Ectodermal cell (in vitro differentiated cells): ENCODE results near the gene ABCA2.
A peak's percentile ranks its signal among the peaks of the same experiment; 100 is the strongest.

Source experiments
- H3K27ac ChIP-seq: 2 replicates; pipeline ENCODE4 v1.7.0; 2013; ENCODE audit warnings: mild to moderate bottlenecking, low read depth, low read length; ENCODE audit not compliant: insufficient read depth, poor library complexity, severe bottlenecking
- H3K27me3 ChIP-seq: 2 replicates; pipeline ENCODE4 v1.7.0; 2013; ENCODE audit warnings: mild to moderate bottlenecking, low read length; ENCODE audit not compliant: insufficient read depth, control insufficient read depth, poor library complexity, severe bottlenecking
- H3K36me3 ChIP-seq: one replicate; pipeline ENCODE4 v1.7.0; 2013; ENCODE audit warnings: low read length; ENCODE audit not compliant: control insufficient read depth, insufficient read depth
- H3K4me1 ChIP-seq: one replicate; pipeline ENCODE4 v1.7.0; 2013; ENCODE audit warnings: low read length; ENCODE audit not compliant: control insufficient read depth, insufficient read depth
- H3K4me3 ChIP-seq: 2 replicates; pipeline ENCODE4 v1.7.0; 2013; ENCODE audit warnings: low read depth, low read length, control low read depth; ENCODE audit not compliant: insufficient read depth
- H3K9me3 ChIP-seq: 2 replicates; pipeline ENCODE4 v1.7.0; 2013; ENCODE audit warnings: mild to moderate bottlenecking, low read length, moderate library complexity; ENCODE audit not compliant: control insufficient read depth
- WGBS, 2 experiments: methylation state at CpG; one replicate each; pipeline ENCODE4 v1.1.7; 2013; ENCODE audit warnings: missing lambda C conversion rate in 2 of 2; 5-methylcytosine and 5-hydroxymethylcytosine counted together

ABCA2 gene

DNA sequence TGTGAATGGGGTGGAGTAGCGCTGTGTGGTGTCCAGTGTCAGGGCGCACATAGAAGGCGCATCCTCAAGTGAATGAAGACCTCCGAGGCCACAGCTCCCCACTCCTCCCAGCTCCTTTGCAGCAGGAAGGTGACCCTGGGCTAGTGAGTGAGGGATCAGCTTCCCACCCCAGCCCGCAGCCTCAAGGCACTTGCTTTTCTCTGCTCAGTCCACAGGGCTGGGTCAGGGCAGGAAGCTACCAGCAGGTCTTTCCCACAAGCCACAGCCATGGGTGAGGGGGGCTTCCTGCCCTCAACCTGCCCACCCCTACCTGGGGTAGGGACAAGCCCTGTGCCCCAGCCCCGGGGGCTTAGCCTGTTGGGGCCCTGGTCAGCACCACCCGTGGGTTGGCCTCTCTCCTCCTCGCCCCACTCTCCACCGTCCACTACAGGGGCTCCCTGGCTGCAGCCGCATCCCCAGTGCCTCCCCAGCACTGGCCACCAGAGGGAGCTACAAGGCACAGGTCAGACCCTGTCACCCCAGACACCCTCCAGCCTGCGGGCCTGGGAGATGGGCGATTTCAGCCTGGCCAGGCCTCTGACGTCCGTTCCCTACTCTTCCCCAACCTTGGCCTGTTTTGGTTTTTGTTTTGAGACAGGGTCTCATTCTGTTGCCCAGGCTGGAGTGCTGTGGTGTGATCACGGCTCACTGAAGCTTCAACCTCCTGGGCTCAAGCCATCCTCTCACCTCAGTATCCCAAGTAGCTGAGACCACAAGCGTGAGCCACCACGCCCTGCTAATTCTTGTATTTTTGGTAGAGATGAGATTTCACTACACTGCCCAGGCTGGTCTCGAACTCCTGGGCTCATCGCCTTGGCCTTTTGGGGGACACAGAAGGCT, 1.3 kb upstream of the ABCA2 start:
- Histone ChIP-seq H3K4me1 (peaks cover 32% of the 10 kb centered on the region), H3K27me3 (peaks cover 19% of the 10 kb centered on the region), H3K4me3 (peak overlapping the region; percentile 56), H3K27ac (no peak overlapping the region), H3K36me3 (no peaks in the 10 kb centered on the region), H3K9me3 (no peaks in the 10 kb centered on the region)
- 46 to 47% methylated on average over 19 of the region's 19 CpGs for WGBS, 2 experiments

DNA sequence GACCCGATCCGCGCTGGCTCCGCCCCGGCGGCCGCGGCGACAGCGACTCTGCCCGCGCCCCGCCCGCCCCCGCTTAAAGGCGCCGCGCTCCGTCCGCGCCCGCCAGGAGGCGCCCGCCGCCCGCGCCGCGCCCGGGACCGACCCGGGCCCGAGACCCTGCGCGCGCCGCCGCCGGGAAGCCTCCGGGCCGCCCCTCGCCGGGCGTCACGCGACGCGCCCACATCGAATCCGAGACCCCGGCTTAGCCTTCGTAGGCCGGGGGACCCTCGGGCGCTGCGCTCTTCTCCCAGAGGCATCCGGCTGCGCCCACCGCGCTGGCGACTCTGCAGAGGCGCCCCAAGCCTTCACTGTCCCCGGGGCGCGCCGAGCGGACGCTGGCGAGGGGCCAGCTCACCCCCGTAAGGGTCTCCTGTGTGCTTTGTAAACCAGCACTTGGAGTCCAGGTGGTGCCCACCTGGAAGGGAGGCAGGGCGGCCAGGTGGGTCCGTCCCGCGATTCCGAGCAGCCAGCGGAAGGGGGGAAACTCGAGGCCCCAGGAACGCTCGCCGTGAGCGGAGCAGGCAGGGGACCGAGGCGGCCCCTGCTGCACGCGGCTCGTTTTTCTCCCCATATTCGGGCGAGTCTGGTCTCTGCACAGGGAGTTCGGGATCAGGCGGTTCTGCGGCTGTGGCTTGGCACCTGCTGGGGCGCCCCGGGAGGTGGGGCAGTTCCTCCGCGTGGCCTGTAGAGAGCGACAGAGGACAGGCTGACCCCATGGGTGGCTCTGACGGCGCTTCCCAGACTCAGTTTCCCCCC, 423 bp upstream of the ABCA2 start:
- WGBS, 2 experiments = 4% methylated on average over 98 of the region's 98 CpGs

DNA sequence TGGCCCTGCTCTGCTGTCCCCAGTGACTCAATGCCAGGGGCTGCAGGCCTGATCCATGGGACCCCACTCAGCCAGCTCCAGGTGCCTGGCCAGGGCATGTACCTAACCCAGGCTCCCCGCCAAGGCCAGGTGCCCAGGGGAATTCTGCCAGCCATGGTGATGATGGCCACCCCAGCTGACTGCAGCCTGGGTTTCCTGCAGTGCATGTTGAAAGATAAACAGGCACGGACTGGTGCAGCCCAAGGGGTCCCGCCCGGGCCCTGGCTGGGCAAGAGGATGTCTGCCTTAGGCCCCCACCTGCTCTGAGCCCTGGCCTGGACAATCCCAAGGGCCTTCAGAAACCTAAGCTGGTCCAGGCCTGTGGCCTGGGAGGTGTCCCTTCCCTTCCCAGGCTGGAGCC, 1.2 kb downstream of the ABCA2 start:
- Histone ChIP-seq H3K9me3 (no peaks in the 10 kb centered on the region), H3K36me3 (no peaks in the 10 kb centered on the region), H3K27ac (no peak overlapping the region), H3K4me3 (no peak overlapping the region), H3K4me1 (peaks cover 48% of the 10 kb centered on the region), H3K27me3 (peaks cover 19% of the 10 kb centered on the region)
- WGBS, 2 experiments = 95 to 97% methylated on average over 4 of the region's 4 CpGs

More for the DNA sequence above, 423 bp upstream of the ABCA2 start:
- Histone ChIP-seq H3K36me3 (no peaks in the 10 kb centered on the region), H3K27me3 (peaks cover 19% of the 10 kb centered on the region), H3K4me1 (peaks cover 41% of the 10 kb centered on the region), H3K27ac (no peak overlapping the region), H3K9me3 (no peaks in the 10 kb centered on the region), H3K4me3 (peak overlapping the region; percentile 56)

DNA sequence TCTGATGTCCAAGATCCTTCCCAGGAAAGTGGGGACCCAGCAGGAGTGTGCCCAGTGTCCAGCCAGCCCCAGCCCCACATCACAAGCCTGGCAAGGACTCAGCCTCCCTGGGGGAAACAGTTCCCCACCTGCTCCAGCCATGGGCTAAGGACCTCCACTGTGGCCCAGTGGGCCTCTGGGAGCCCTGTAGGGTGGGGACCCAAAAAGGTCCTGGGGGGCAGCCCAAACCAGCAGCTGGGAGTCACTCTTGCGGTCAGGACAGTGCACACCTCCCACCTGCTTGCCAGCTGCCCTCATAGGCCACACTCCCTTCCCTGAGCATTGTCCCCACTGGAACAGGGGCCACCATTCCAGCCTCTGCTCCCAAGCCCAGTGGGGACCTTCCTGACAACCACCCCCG, 1.7 kb downstream of the ABCA2 start:
- Histone ChIP-seq H3K9me3 (no peaks in the 10 kb centered on the region), H3K4me1 (peaks cover 48% of the 10 kb centered on the region), H3K27me3 (peaks cover 19% of the 10 kb centered on the region), H3K4me3 (no peak overlapping the region), H3K27ac (no peak overlapping the region), H3K36me3 (no peaks in the 10 kb centered on the region)
- WGBS, 2 experiments = 91 to 92% methylated on average over 2 of the region's 2 CpGs

DNA sequence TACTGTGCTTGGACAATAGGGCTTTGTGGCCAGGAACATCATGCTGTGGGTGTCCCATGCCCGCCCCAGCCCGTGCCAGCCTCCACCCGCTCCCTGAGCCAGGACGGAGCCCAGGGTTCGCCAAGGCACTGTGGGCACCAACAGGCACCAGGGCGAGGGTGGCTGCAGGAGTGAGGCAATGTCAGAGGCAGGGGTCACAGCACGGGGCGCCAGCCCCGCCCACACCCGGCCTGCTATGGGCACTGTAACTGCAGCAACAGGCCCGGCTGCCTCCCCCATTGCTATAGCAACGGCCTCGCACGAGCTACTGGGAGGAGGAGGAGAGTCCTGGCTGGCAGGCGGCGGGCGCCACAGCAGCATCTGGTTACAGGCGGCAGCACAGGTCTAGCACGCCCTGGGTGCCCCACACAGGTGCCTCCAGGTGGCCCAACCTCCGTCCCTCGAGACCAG, 2.5 kb downstream of the ABCA2 start:
- no peaks in the 10 kb centered on the region for H3K36me3 ChIP-seq
- 76 to 77% methylated on average over 21 of the region's 21 CpGs for WGBS, 2 experiments
- no peaks in the 10 kb centered on the region for H3K9me3 ChIP-seq
- no peak overlapping the region for H3K4me3 ChIP-seq
- H3K4me1 ChIP-seq = peaks cover 48% of the 10 kb centered on the region
- peaks cover 19% of the 10 kb centered on the region for H3K27me3 ChIP-seq
- H3K27ac ChIP-seq = no peak overlapping the region

DNA sequence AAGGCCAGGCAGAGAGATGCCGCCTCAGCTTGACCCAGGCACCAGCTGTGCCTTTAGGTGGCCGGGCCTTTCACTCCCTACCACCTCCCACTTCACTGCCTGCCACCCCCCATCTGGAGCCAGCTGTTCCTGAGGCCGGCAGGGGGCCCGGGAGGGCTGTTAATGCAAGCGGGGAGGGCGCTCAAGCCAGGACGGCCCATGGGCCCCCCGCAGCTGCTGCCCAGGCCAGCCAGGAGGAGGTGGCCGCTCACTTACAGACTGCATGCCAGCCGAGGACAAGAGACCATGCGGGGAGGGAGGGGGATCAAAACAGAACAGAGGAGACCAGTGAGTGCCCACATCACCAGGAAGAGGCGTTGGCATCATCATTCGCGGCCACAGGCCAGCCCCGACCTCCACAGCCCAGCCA, 4.5 kb downstream of the ABCA2 start:
- Histone ChIP-seq H3K27ac (peak overlapping the region; percentile 40), H3K27me3 (peaks cover 11% of the 10 kb centered on the region), H3K9me3 (no peaks in the 10 kb centered on the region), H3K4me1 (peaks cover 41% of the 10 kb centered on the region), H3K4me3 (no peak overlapping the region), H3K36me3 (no peaks in the 10 kb centered on the region)
- WGBS, 2 experiments = 77 to 81% methylated on average over 15 of the region's 15 CpGs

DNA sequence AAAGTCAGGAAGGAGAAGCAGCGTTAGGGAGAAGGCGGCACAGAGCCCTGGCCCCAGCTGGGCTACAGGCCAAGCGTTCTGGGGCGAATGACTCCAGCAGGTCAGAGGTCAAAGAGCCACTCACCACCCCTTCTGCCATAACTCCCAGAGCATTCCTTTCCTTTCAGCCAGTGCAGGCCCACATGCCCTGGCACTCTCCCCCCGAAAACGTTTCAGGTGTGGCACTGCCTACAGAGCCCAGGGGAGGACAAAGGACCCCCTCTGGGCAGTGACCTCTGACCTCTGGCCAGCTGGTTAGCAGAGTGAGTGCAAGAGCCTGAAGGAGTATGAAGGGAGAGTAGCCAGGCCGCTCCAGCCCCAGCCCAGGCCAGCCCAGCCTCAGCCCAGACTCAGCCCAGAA, 4.9 kb downstream of the ABCA2 start:
- Histone ChIP-seq H3K9me3 (no peaks in the 10 kb centered on the region), H3K27ac (peak overlapping the region; percentile 40), H3K4me3 (no peak overlapping the region), H3K4me1 (peaks cover 41% of the 10 kb centered on the region), H3K36me3 (no peaks in the 10 kb centered on the region), H3K27me3 (peaks cover 8% of the 10 kb centered on the region)
- WGBS, 2 experiments = 58 to 64% methylated on average over 7 of the region's 7 CpGs

DNA sequence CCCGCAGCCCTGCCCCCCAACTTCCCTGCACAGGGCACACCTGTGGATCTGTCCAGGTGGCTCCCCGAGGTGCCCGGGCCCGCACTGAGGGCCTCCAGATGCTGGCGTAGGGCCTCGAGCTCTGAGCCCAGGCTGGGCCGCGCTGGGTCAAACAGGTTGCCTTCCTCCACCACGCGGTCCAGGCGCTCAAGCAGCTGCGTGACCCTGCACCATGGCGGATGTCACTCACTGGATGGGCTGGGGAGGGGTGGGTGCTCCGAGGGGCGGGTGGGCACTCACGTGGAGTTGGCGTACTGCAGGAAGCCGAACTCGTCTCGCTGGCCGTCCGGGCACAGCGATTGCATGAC, 5.4 kb downstream of the ABCA2 start:
- peaks cover 7% of the 10 kb centered on the region for H3K27me3 ChIP-seq
- H3K9me3 ChIP-seq = no peaks in the 10 kb centered on the region
- no peak overlapping the region for H3K4me3 ChIP-seq
- no peaks in the 10 kb centered on the region for H3K36me3 ChIP-seq
- WGBS, 2 experiments = 94 to 96% methylated on average over 23 of the region's 23 CpGs
- H3K4me1 ChIP-seq = peaks cover 41% of the 10 kb centered on the region
- H3K27ac ChIP-seq = no peak overlapping the region

DNA sequence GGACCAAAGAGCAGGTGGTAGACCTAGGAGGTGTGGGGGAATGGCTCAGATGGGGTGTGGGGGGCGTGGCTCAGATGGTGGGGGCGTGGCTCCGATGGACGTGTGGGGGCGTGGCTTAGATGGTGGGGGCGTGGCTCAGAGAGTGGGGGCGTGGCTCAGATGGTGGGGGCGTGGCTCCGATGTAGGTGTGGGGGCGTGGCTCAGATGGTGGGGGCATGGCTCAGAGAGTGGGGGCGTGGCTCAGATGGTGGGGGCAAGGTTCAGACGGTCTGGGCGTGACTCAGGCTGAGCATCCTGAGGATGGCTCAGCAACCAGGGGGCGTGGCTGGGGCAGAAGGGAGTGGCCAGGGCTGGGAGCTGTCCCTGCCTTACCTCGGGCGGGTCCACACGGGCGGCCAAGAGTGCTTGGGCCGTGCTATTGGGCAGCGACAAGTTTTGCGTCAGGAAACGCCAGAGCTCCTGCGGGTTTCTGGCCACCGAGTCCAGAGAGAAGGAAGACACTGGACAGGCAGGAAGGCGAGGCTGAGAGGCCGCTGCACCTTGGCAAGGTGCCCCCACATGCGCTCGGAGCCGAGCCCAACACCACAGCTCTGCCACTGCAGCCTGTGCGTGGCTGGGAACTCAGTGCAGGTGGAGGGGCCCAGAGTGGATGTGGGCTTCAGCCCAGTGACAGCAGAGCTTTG, 5.9 kb downstream of the ABCA2 start:
- Histone ChIP-seq H3K4me3 (no peak overlapping the region), H3K27ac (no peak overlapping the region)

DNA sequence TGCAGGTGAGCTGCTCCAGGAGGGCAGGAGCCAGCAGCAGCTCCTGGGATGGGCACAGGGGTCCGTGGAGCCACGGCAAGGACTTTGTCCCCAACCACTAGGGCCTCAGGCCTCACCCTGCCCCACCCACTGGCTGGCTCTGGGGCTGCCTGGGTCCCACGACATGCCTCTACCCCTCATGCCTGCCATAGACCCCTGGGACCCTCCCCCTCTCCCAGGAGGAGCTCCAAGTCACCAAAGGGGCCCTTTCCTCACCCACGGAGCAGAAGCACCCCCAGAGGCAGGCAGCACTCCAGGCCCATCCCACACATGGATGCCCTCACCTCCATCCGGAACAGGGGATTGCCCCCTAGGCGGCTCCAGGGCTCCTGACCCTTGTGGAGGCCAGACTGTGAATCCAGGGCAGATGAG, 6.5 kb downstream of the ABCA2 start:
- H3K9me3 ChIP-seq = no peaks in the 10 kb centered on the region
- peaks cover 32% of the 10 kb centered on the region for H3K4me1 ChIP-seq
- H3K36me3 ChIP-seq = no peaks in the 10 kb centered on the region
- H3K27me3 ChIP-seq = no peaks in the 10 kb centered on the region
- WGBS, 2 experiments = 89 to 93% methylated on average over 6 of the region's 6 CpGs
- no peak overlapping the region for H3K4me3 ChIP-seq
- H3K27ac ChIP-seq = no peak overlapping the region

More for the DNA sequence above, 5.9 kb downstream of the ABCA2 start:
- peaks cover 37% of the 10 kb centered on the region for H3K4me1 ChIP-seq
- H3K9me3 ChIP-seq = no peaks in the 10 kb centered on the region
- WGBS, 2 experiments = 61 to 63% methylated on average over 30 of the region's 30 CpGs
- peaks cover 2% of the 10 kb centered on the region for H3K27me3 ChIP-seq
- no peaks in the 10 kb centered on the region for H3K36me3 ChIP-seq
